ENCODE data around the gene RAD50.
"Not testable (repeated sequence)": the region's sequence is repeated elsewhere in the genome, so short reads cannot be mapped to it uniquely, and the experiment has no call there.

Gene RAD50

DNA sequence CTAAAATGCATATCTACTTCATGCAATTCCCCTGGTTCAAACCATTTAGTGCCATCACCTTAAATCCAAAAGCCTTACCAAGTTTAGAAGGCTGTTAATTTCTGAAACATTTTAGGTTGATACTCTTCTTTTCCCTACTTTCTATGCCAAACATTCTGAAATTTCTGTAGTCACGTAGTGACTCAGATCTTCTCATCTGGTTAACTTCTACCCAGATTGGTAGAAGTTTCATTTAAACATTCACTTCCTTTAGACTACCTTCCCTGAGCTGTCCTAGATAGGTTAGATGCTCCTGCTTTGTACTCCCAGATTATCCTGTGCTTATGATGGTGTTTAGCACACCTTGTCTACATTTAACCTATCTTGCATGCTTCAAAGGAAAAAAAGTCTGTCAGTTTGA, 9.9 kb downstream of the RAD50 start:
- WGBS (ENCODE audit: extremely low coverage, insufficient coverage, insufficient read length), result no CpG with 5 or more reads among the region's 1 CpG
- Histone ChIP-seq H4K91ac (ENCODE audit: low read depth, low read length) (no peak overlapping the region), H3K79me2 (ENCODE audit: control insufficient read depth, insufficient read depth, low read length, poor library complexity) (no peaks in the 10 kb centered on the region), H3K9ac (ENCODE audit: low read length) (no peak overlapping the region), H3K27ac (ENCODE audit: low read depth, low read length) (no peak overlapping the region), H2AK5ac (ENCODE audit: low read length) (no peak overlapping the region), H3K4me2 (ENCODE audit: low read length) (no peak overlapping the region), H2AFZ (ENCODE audit: insufficient read depth, low read length, poor library complexity) (no peak overlapping the region), H3K4ac (ENCODE audit: low read depth, low read length) (no peak overlapping the region), H3K4me1 (ENCODE audit: control insufficient read depth in 1 of 2, insufficient read depth in 2 of 2, low read length in 2 of 2) (no peaks in the 10 kb centered on the region), H4K8ac (ENCODE audit: low read depth, low read length) (no peak overlapping the region), H3K14ac (ENCODE audit: low read length) (no peak overlapping the region), H3K79me1 (ENCODE audit: low read length) (no peaks in the 10 kb centered on the region), H3K23ac (ENCODE audit: low read length) (no peak overlapping the region), H2BK120ac (ENCODE audit: insufficient read depth, low read length, poor library complexity) (no peak overlapping the region), H2BK12ac (ENCODE audit: low read length) (no peak overlapping the region), H3K4me3 (ENCODE audit: low read depth, low read length) (no peak overlapping the region), H3K18ac (ENCODE audit: low read length) (no peak overlapping the region), H4K12ac (ENCODE audit: low read depth, low read length) (no peak overlapping the region), H3K36me3 (ENCODE audit: control insufficient read depth in 1 of 2, insufficient read depth in 2 of 2, low read length in 2 of 2) (peaks cover 3 to 13% of the 10 kb centered on the region in 2 experiments), H3K27me3 (ENCODE audit: insufficient read depth, low read length) (no peaks in the 10 kb centered on the region), H2BK5ac (ENCODE audit: low read depth, low read length, poor library complexity) (no peak overlapping the region), H3K9me3 (ENCODE audit: insufficient read depth, low read depth, low read length) (peaks cover 5% of the 10 kb centered on the region)
- DNase-seq, result no peak

- H3K14ac ChIP-seq (ENCODE audit: low read length), result no peak overlapping the region
- no peak overlapping the region for H3K4ac ChIP-seq (ENCODE audit: low read depth, low read length)
- no peaks in the 10 kb centered on the region for H3K79me2 ChIP-seq (ENCODE audit: control insufficient read depth, insufficient read depth, low read length, poor library complexity)
- H3K9me3 ChIP-seq (ENCODE audit: insufficient read depth, low read depth, low read length), result no peaks in the 10 kb centered on the region
- H4K91ac ChIP-seq (ENCODE audit: low read depth, low read length), result no peak overlapping the region
- no CpG with 5 or more reads among the region's 1 CpG for WGBS (ENCODE audit: extremely low coverage, insufficient coverage, insufficient read length)
- no peak overlapping the region for H3K9ac ChIP-seq (ENCODE audit: low read length)
- no peak overlapping the region for H2BK12ac ChIP-seq (ENCODE audit: low read length)
- no peak overlapping the region for H2AFZ ChIP-seq (ENCODE audit: insufficient read depth, low read length, poor library complexity)
- H4K12ac ChIP-seq (ENCODE audit: low read depth, low read length), result no peak overlapping the region
- no peak for DNase-seq
- no peak overlapping the region for H3K27ac ChIP-seq (ENCODE audit: low read depth, low read length)
- no peak overlapping the region for H2AK5ac ChIP-seq (ENCODE audit: low read length)
- no peak overlapping the region for H3K4me3 ChIP-seq (ENCODE audit: low read depth, low read length)
- no peak overlapping the region for H2BK120ac ChIP-seq (ENCODE audit: insufficient read depth, low read length, poor library complexity)
- no peak overlapping the region for H4K8ac ChIP-seq (ENCODE audit: low read depth, low read length)
- no peaks in the 10 kb centered on the region for H3K4me1 ChIP-seq (ENCODE audit: control insufficient read depth in 1 of 2, insufficient read depth in 2 of 2, low read length in 2 of 2)
- peaks cover 3 to 7% of the 10 kb centered on the region in 2 experiments for H3K36me3 ChIP-seq (ENCODE audit: control insufficient read depth in 1 of 2, insufficient read depth in 2 of 2, low read length in 2 of 2)
- H3K18ac ChIP-seq (ENCODE audit: low read length), result no peak overlapping the region
- no peaks in the 10 kb centered on the region for H3K79me1 ChIP-seq (ENCODE audit: low read length)
- H2BK5ac ChIP-seq (ENCODE audit: low read depth, low read length, poor library complexity), result no peak overlapping the region
- H3K4me2 ChIP-seq (ENCODE audit: low read length), result no peak overlapping the region
- H3K27me3 ChIP-seq (ENCODE audit: insufficient read depth, low read length), result no peaks in the 10 kb centered on the region
- no peak overlapping the region for H3K23ac ChIP-seq (ENCODE audit: low read length)
Measured at GRCh38 chr5:132576123-132576522, 19.3 kb downstream of the RAD50 start.

DNA sequence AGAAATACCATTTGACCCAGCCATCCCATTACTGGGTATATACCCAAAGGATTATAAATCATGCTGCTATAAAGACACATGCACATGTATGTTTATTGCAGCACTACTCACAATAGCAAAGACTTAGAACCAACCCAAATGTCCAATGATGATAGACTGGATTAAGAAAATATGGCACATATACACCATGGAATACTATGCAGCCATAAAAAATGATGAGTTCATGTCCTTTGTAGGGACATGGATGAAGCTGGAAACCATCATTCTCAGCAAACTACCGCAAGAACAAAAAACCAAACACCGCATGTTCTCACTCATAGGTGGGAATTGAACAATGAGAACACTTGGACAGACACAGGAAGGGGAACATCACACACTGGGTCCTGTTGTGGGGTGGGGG, 27.8 kb downstream of the RAD50 start:
- not testable (repeated sequence) for H2BK12ac ChIP-seq (ENCODE audit: low read length); H3K9me3 ChIP-seq (ENCODE audit: insufficient read depth, low read depth, low read length); H4K12ac ChIP-seq (ENCODE audit: low read depth, low read length); H3K79me2 ChIP-seq (ENCODE audit: control insufficient read depth, insufficient read depth, low read length, poor library complexity); H2AFZ ChIP-seq (ENCODE audit: insufficient read depth, low read length, poor library complexity); H3K18ac ChIP-seq (ENCODE audit: low read length); H3K36me3 ChIP-seq (ENCODE audit: control insufficient read depth in 1 of 2, insufficient read depth in 2 of 2, low read length in 2 of 2); H3K79me1 ChIP-seq (ENCODE audit: low read length); H3K4ac ChIP-seq (ENCODE audit: low read depth, low read length); H3K9ac ChIP-seq (ENCODE audit: low read length); H2BK5ac ChIP-seq (ENCODE audit: low read depth, low read length, poor library complexity); H3K23ac ChIP-seq (ENCODE audit: low read length); H3K4me1 ChIP-seq (ENCODE audit: control insufficient read depth in 1 of 2, insufficient read depth in 2 of 2, low read length in 2 of 2); H4K91ac ChIP-seq (ENCODE audit: low read depth, low read length); H4K8ac ChIP-seq (ENCODE audit: low read depth, low read length); H3K4me2 ChIP-seq (ENCODE audit: low read length); H3K4me3 ChIP-seq (ENCODE audit: low read depth, low read length); H3K27ac ChIP-seq (ENCODE audit: low read depth, low read length); H3K14ac ChIP-seq (ENCODE audit: low read length); H2AK5ac ChIP-seq (ENCODE audit: low read length); H3K27me3 ChIP-seq (ENCODE audit: insufficient read depth, low read length); H2BK120ac ChIP-seq (ENCODE audit: insufficient read depth, low read length, poor library complexity); DNase-seq
- no CpG with 5 or more reads among the region's 2 CpGs for WGBS (ENCODE audit: extremely low coverage, insufficient coverage, insufficient read length)

GRCh38 chr5:132586063-132586462, 29.3 kb downstream of the RAD50 start:
- no peaks in the 10 kb centered on the region for H3K9me3 ChIP-seq (ENCODE audit: insufficient read depth, low read depth, low read length)
- no peaks in the 10 kb centered on the region for H3K79me1 ChIP-seq (ENCODE audit: low read length)
- H3K18ac ChIP-seq (ENCODE audit: low read length), result no peak overlapping the region
- H2BK12ac ChIP-seq (ENCODE audit: low read length), result no peak overlapping the region
- H3K4me3 ChIP-seq (ENCODE audit: low read depth, low read length), result no peak overlapping the region
- no peaks in the 10 kb centered on the region for H3K79me2 ChIP-seq (ENCODE audit: control insufficient read depth, insufficient read depth, low read length, poor library complexity)
- H4K12ac ChIP-seq (ENCODE audit: low read depth, low read length), result no peak overlapping the region
- no peak overlapping the region for H2BK120ac ChIP-seq (ENCODE audit: insufficient read depth, low read length, poor library complexity)
- H2BK5ac ChIP-seq (ENCODE audit: low read depth, low read length, poor library complexity), result no peak overlapping the region
- no peak overlapping the region for H4K8ac ChIP-seq (ENCODE audit: low read depth, low read length)
- H3K23ac ChIP-seq (ENCODE audit: low read length), result no peak overlapping the region
- no peak for DNase-seq
- no peaks in the 10 kb centered on the region for H3K4me1 ChIP-seq (ENCODE audit: control insufficient read depth in 1 of 2, insufficient read depth in 2 of 2, low read length in 2 of 2)
- H3K4ac ChIP-seq (ENCODE audit: low read depth, low read length), result no peak overlapping the region
- no peak overlapping the region for H2AK5ac ChIP-seq (ENCODE audit: low read length)
- no peak overlapping the region for H4K91ac ChIP-seq (ENCODE audit: low read depth, low read length)
- H3K27me3 ChIP-seq (ENCODE audit: insufficient read depth, low read length), result no peaks in the 10 kb centered on the region
- no peak overlapping the region for H2AFZ ChIP-seq (ENCODE audit: insufficient read depth, low read length, poor library complexity)
- no peak overlapping the region for H3K9ac ChIP-seq (ENCODE audit: low read length)
- H3K4me2 ChIP-seq (ENCODE audit: low read length), result no peak overlapping the region
- no peak overlapping the region for H3K14ac ChIP-seq (ENCODE audit: low read length)
- no peaks in the 10 kb centered on the region for H3K36me3 ChIP-seq (ENCODE audit: control insufficient read depth in 1 of 2, insufficient read depth in 2 of 2, low read length in 2 of 2)
- H3K27ac ChIP-seq (ENCODE audit: low read depth, low read length), result no peak overlapping the region
